OCI-LY3 (cell line): ENCODE measurements around the gene YPEL4.

Source experiments
- EZH2phosphoT487 ChIP-seq: fragments of 200-600 bp; shearing (Covaris generic); IDR thresholded peaks from 2 replicates; pipeline ENCODE4 v1.6.1; 2018; ENCODE audit warnings: antibody characterized with exemption, mixed run types, low read depth
- TF ChIP-seq, protein P1 (sequence below): fragments of 200-600, 300-600 bp; sonication (generic); IDR thresholded peaks from 2 replicates; pipeline ENCODE4 v1.5.1; 2014; ENCODE audit warnings: antibody characterized with exemption, low read length, low read depth

DNA sequence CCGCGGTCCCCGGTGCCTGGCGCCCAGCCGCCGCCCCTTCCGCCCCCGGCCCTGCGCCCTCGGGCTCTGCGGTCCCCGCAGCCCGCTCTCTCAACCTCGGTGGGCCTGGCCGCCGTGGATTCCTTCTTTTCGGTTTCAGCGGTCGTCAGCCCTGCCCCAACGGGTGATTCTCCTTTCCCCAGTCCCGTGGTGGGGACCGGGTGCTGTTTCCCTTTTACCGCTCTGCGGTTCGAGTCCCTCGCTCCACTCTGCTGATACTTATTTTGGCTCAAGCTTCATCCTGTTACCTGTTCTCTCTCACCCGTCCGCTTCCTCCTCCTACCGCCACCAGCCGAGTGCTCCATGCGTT is 18.7 kb upstream of the YPEL4 start:
- TF ChIP-seq, protein P1, sequence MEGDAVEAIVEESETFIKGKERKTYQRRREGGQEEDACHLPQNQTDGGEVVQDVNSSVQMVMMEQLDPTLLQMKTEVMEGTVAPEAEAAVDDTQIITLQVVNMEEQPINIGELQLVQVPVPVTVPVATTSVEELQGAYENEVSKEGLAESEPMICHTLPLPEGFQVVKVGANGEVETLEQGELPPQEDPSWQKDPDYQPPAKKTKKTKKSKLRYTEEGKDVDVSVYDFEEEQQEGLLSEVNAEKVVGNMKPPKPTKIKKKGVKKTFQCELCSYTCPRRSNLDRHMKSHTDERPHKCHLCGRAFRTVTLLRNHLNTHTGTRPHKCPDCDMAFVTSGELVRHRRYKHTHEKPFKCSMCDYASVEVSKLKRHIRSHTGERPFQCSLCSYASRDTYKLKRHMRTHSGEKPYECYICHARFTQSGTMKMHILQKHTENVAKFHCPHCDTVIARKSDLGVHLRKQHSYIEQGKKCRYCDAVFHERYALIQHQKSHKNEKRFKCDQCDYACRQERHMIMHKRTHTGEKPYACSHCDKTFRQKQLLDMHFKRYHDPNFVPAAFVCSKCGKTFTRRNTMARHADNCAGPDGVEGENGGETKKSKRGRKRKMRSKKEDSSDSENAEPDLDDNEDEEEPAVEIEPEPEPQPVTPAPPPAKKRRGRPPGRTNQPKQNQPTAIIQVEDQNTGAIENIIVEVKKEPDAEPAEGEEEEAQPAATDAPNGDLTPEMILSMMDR: no peak
- TF ChIP-seq EZH2phosphoT487: no peak
